Liver (tissue), 9 donors: ENCODE data around the gene HCFC1. TPM values are rescaled to one million over a fixed set of nuclear protein-coding genes. Genes with fewer than 3 reads are reported as not detected.

Experiments used
- DNase-seq: peaks from one replicate; pipeline ENCODE4 v3.0.0-alpha.2; 2017; ENCODE audit warnings: low spot score
- H3K27ac ChIP-seq, 2 donors: one replicate each; pipeline ENCODE4 v1.7.0; 2013; ENCODE audit warnings: inconsistent platforms in 2 of 2, low read length in 2 of 2, control low read depth in 1 of 2, low read depth in 1 of 2, mild to moderate bottlenecking in 1 of 2
- H3K27me3 ChIP-seq, 4 donors: one replicate each; pipeline versions ENCODE4 v1.6.1 to v1.7.0; 2013; ENCODE audit warnings: low read length in 3 of 4, inconsistent platforms in 1 of 4, mild to moderate bottlenecking in 1 of 4, moderate library complexity in 1 of 4; ENCODE audit not compliant: control insufficient read depth in 4 of 4, insufficient read depth in 4 of 4
- H3K36me3 ChIP-seq, 4 donors: one replicate each; pipeline versions ENCODE4 v1.6.1 to v1.7.0; 2013; ENCODE audit warnings: low read length in 3 of 4, mild to moderate bottlenecking in 3 of 4, low read depth in 1 of 4, moderate library complexity in 1 of 4; ENCODE audit not compliant: control insufficient read depth in 4 of 4, insufficient read depth in 3 of 4
- H3K4me1 ChIP-seq, 4 donors: one replicate each; pipeline versions ENCODE4 v1.6.1 to v1.7.0; 2013; ENCODE audit warnings: low read length in 3 of 4, mild to moderate bottlenecking in 3 of 4, moderate library complexity in 1 of 4; ENCODE audit not compliant: control insufficient read depth in 4 of 4, insufficient read depth in 4 of 4
- H3K4me3 ChIP-seq, 3 donors: one replicate each; pipeline versions ENCODE4 v1.6.1 to v1.7.0; 2013; ENCODE audit warnings: low read length in 3 of 3, control low read depth in 1 of 3, low read depth in 1 of 3, mild to moderate bottlenecking in 1 of 3
- H3K9ac ChIP-seq, 2 donors: one replicate each; pipeline ENCODE4 v1.7.0; 2013; ENCODE audit warnings: low read length in 2 of 2, mild to moderate bottlenecking in 2 of 2, moderate library complexity in 2 of 2, control low read depth in 1 of 2, low read depth in 1 of 2
- H3K9me3 ChIP-seq, 4 donors: one replicate each; pipeline versions ENCODE4 v1.6.1 to v1.7.0; 2013; ENCODE audit warnings: low read length in 3 of 4; ENCODE audit not compliant: control insufficient read depth in 4 of 4
- ATF3 ChIP-seq: IDR thresholded peaks from 2 replicates; pipeline ENCODE4 v1.6.1; 2016; ENCODE audit warnings: antibody characterized with exemption
- EGR1 ChIP-seq, 2 donors: IDR thresholded peaks; 2 replicates each; pipeline ENCODE4 v1.6.1; 2016 to 2018; ENCODE audit warnings: antibody characterized with exemption in 2 of 2, low read depth in 2 of 2
- FOXA1 ChIP-seq: IDR thresholded peaks from 2 replicates; pipeline ENCODE4 v1.6.1; 2016; ENCODE audit warnings: antibody characterized with exemption
- FOXA2 ChIP-seq: IDR thresholded peaks from 2 replicates; pipeline ENCODE4 v1.6.1; 2016; ENCODE audit warnings: antibody characterized with exemption
- GABPA ChIP-seq, 2 donors: IDR thresholded peaks in 1 of 2; conservative IDR thresholded peaks in 1 of 2; 2 replicates each; pipeline ENCODE4 v1.6.1; 2016; ENCODE audit warnings: antibody characterized with exemption in 2 of 2, mild to moderate bottlenecking in 1 of 2, moderate library complexity in 1 of 2
- HNF4G ChIP-seq: IDR thresholded peaks from 2 replicates; pipeline ENCODE4 v1.6.1; 2016; ENCODE audit warnings: antibody characterized with exemption
- JUND ChIP-seq, 2 donors: IDR thresholded peaks; 2 replicates each; pipeline ENCODE4 v1.6.1; 2016; ENCODE audit warnings: antibody characterized with exemption in 2 of 2
- MAX ChIP-seq: IDR thresholded peaks from 2 replicates; pipeline ENCODE4 v1.6.1; 2016; ENCODE audit warnings: antibody characterized with exemption
- NR2F2 ChIP-seq: IDR thresholded peaks from 2 replicates; pipeline ENCODE4 v1.6.1; 2016; ENCODE audit warnings: antibody characterized with exemption
- RAD21 ChIP-seq, 2 donors: IDR thresholded peaks; 2 replicates each; pipeline ENCODE4 v1.6.1; 2016; ENCODE audit warnings: antibody characterized with exemption in 2 of 2, mild to moderate bottlenecking in 2 of 2
- RXRA ChIP-seq, 2 donors: IDR thresholded peaks; 2 replicates each; pipeline ENCODE4 v1.6.1; 2017 to 2018; ENCODE audit warnings: antibody characterized with exemption in 2 of 2, mild to moderate bottlenecking in 1 of 2
- SP1 ChIP-seq: IDR thresholded peaks from 2 replicates; pipeline ENCODE4 v1.6.1; 2018; ENCODE audit warnings: antibody characterized with exemption, mild to moderate bottlenecking
- TAF1 ChIP-seq: conservative IDR thresholded peaks from 2 replicates; pipeline ENCODE4 v1.6.1; 2016; ENCODE audit warnings: antibody characterized with exemption, mild to moderate bottlenecking
- YY1 ChIP-seq: IDR thresholded peaks from 2 replicates; pipeline ENCODE4 v1.6.1; 2016; ENCODE audit warnings: antibody characterized with exemption, mild to moderate bottlenecking
- WGBS: extraction: QIAGEN DNeasy Blood & Tissue Kit; methylation state at CpG from one replicate; pipeline ENCODE4 v1.1.7; 2013; 5-methylcytosine and 5-hydroxymethylcytosine counted together
- polyA plus RNA-seq, 2 donors: library from polyadenylated mRNA; stranded (reverse) in 1 of 2; unstranded in 1 of 2; fragments of 200-250 nt in 1 of 2; fragments of >200 nt in 1 of 2; fragmentation: Nextera tagmentation in 1 of 2; extraction: Ambion mirVana in 1 of 2; gene quantifications; one replicate each; pipeline versions ENCODE4 v1.2.1 to v1.2.3, GENCODE V29; 2013 to 2015
- total RNA-seq, 2 donors: library from RNA; depleted of rRNA; stranded (reverse); fragments of >200 nt; gene quantifications; one replicate each; pipeline ENCODE4 v1.2.3, GENCODE V29; 2014
- TF ChIP-seq, protein P1 (sequence below): IDR thresholded peaks from 2 replicates; pipeline ENCODE4 v1.6.1; 2016; ENCODE audit warnings: antibody characterized with exemption, mild to moderate bottlenecking
- TF ChIP-seq, protein P2 (sequence below): fragments of 150-350 bp; IDR thresholded peaks from 2 replicates; pipeline ENCODE4 v1.5.1; 2017; ENCODE audit warnings: improper control_type of control experiment, low read depth, low read length; ENCODE audit not compliant: missing input control
- TF ChIP-seq, protein P3 (sequence below): IDR thresholded peaks from 2 replicates; pipeline ENCODE4 v1.6.1; 2016; ENCODE audit warnings: antibody characterized with exemption
- donor health status: healthy.
- donor health status: healthy.
- donor health status: healthy.
- donor health status: healthy.
- donor health status: healthy.

Gene HCFC1
- total and polyA plus RNA-seq, 4 donors: 7.9 to 26.9 (median 13.9) TPM

GRCh38 chrX:153964105-153964504 lies 7.5 kb downstream of the HCFC1 start:
- H3K9ac ChIP-seq: no peak overlapping the region
- H3K27ac ChIP-seq: no peak overlapping the region
- H3K9me3 ChIP-seq: no peaks in the 10 kb centered on the region
- no peaks in the 10 kb centered on the region for H3K27me3 ChIP-seq
- H3K4me1 ChIP-seq: peaks cover 6 to 40% (median 34%) of the 10 kb centered on the region in 4 donors
- no peak for TF ChIP-seq HNF4G
- no peak for TF ChIP-seq EGR1 (IDR thresholded peaks at IDR 0.05; ENCODE audit: low read depth in 2 of 2)
- no peak for TF ChIP-seq JUND (IDR thresholded peaks at IDR 0.05)
- TF ChIP-seq YY1: no peak
- TF ChIP-seq FOXA2: no peak
- TF ChIP-seq MAX: no peak
- 94% methylated on average over 14 of the region's 14 CpGs for WGBS
- no peak for DNase-seq
- no peak overlapping the region for H3K4me3 ChIP-seq
- peaks cover 8 to 52% (median 22%) of the 10 kb centered on the region in 4 donors for H3K36me3 ChIP-seq

DNA sequence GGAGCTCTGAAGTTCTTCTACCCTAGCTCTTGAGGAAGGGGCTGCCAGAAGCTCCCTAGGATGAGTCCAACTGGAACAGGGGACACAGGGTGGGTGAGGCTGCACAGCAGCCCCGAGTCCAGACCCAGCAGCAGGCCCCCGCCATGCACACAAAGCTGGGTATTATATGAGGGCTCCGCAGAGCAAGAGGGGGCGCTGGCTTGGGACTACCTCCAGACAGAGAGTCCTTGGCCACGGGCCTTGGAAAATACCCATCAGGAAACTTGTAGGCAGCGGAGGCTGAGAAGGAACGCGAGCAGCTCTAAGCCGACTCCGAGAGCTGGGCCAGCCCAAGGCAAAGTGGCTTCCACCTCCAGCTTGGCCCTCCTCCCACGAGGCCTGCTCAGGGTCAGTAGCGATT lies 8.1 kb downstream of the HCFC1 start:
- Histone ChIP-seq H3K27ac (no peak overlapping the region), H3K4me3 (no peak overlapping the region), H3K36me3 (peaks cover 12 to 58% (median 27%) of the 10 kb centered on the region in 4 donors), H3K9ac (no peak overlapping the region), H3K27me3 (no peaks in the 10 kb centered on the region), H3K4me1 (peaks cover under 1 to 35% (median 28%) of the 10 kb centered on the region in 4 donors), H3K9me3 (no peaks in the 10 kb centered on the region)
- TF ChIP-seq SP1: no peak
- TF ChIP-seq EGR1 (IDR thresholded peaks at IDR 0.05; ENCODE audit: low read depth in 2 of 2): no peak
- TF ChIP-seq, protein P1, sequence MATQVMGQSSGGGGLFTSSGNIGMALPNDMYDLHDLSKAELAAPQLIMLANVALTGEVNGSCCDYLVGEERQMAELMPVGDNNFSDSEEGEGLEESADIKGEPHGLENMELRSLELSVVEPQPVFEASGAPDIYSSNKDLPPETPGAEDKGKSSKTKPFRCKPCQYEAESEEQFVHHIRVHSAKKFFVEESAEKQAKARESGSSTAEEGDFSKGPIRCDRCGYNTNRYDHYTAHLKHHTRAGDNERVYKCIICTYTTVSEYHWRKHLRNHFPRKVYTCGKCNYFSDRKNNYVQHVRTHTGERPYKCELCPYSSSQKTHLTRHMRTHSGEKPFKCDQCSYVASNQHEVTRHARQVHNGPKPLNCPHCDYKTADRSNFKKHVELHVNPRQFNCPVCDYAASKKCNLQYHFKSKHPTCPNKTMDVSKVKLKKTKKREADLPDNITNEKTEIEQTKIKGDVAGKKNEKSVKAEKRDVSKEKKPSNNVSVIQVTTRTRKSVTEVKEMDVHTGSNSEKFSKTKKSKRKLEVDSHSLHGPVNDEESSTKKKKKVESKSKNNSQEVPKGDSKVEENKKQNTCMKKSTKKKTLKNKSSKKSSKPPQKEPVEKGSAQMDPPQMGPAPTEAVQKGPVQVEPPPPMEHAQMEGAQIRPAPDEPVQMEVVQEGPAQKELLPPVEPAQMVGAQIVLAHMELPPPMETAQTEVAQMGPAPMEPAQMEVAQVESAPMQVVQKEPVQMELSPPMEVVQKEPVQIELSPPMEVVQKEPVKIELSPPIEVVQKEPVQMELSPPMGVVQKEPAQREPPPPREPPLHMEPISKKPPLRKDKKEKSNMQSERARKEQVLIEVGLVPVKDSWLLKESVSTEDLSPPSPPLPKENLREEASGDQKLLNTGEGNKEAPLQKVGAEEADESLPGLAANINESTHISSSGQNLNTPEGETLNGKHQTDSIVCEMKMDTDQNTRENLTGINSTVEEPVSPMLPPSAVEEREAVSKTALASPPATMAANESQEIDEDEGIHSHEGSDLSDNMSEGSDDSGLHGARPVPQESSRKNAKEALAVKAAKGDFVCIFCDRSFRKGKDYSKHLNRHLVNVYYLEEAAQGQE: no peak
- no peak for TF ChIP-seq RXRA (IDR thresholded peaks at IDR 0.05)
- TF ChIP-seq GABPA (IDR thresholded peaks at IDR 0.05 in 1 of 2, conservative IDR thresholded peaks at IDR 0.05 in 1 of 2): no peak
- no peak for TF ChIP-seq YY1
- no peak for TF ChIP-seq FOXA2
- TF ChIP-seq RAD21 (IDR thresholded peaks at IDR 0.05): no peak
- TF ChIP-seq JUND (IDR thresholded peaks at IDR 0.05): no peak
- TF ChIP-seq FOXA1: no peak
- TF ChIP-seq HNF4G: no peak
- TF ChIP-seq ATF3: no peak
- no peak for TF ChIP-seq TAF1
- TF ChIP-seq, protein P2, sequence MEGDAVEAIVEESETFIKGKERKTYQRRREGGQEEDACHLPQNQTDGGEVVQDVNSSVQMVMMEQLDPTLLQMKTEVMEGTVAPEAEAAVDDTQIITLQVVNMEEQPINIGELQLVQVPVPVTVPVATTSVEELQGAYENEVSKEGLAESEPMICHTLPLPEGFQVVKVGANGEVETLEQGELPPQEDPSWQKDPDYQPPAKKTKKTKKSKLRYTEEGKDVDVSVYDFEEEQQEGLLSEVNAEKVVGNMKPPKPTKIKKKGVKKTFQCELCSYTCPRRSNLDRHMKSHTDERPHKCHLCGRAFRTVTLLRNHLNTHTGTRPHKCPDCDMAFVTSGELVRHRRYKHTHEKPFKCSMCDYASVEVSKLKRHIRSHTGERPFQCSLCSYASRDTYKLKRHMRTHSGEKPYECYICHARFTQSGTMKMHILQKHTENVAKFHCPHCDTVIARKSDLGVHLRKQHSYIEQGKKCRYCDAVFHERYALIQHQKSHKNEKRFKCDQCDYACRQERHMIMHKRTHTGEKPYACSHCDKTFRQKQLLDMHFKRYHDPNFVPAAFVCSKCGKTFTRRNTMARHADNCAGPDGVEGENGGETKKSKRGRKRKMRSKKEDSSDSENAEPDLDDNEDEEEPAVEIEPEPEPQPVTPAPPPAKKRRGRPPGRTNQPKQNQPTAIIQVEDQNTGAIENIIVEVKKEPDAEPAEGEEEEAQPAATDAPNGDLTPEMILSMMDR: no peak
- TF ChIP-seq NR2F2: no peak
- no peak for TF ChIP-seq MAX
- TF ChIP-seq, protein P3, sequence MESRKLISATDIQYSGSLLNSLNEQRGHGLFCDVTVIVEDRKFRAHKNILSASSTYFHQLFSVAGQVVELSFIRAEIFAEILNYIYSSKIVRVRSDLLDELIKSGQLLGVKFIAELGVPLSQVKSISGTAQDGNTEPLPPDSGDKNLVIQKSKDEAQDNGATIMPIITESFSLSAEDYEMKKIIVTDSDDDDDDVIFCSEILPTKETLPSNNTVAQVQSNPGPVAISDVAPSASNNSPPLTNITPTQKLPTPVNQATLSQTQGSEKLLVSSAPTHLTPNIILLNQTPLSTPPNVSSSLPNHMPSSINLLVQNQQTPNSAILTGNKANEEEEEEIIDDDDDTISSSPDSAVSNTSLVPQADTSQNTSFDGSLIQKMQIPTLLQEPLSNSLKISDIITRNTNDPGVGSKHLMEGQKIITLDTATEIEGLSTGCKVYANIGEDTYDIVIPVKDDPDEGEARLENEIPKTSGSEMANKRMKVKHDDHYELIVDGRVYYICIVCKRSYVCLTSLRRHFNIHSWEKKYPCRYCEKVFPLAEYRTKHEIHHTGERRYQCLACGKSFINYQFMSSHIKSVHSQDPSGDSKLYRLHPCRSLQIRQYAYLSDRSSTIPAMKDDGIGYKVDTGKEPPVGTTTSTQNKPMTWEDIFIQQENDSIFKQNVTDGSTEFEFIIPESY: no peak
- DNase-seq: no peak
- WGBS: 94% methylated on average over 12 of the region's 12 CpGs
